SK-N-SH (cell line): Measurements from ENCODE around the gene HS3ST3A1. TPM values are rescaled to one million over a fixed set of nuclear protein-coding genes. Genes with fewer than 3 reads are reported as not detected.

Experiments
- CTCF ChIA-PET: fragments of 300-600, 350-600 bp; formaldehyde crosslinking; extraction: SDS; loops from one replicate; lab custom pipeline; 2021; lab: Yijun Ruan, JAX
- POLR2A ChIA-PET: fragments of 350-600 bp; sonication (Branson Sonifier 250); formaldehyde crosslinking; extraction: SDS; loops from one replicate; lab custom pipeline; 2020; ENCODE audit warnings: antibody characterized with exemption, inconsistent platforms; lab: Yijun Ruan, JAX
- DNase-seq: peaks from one replicate; pipeline ENCODE4 v3.0.0; 2012
- H2AFZ ChIP-seq: fragments of 200-600 bp; sonication (generic); 2 replicates; pipeline ENCODE4 v1.8.1; 2016; ENCODE audit warnings: antibody characterized with exemption, mild to moderate bottlenecking, low read depth
- H3F3A ChIP-seq: fragments of 200-600 bp; sonication (generic); replicated peaks from 2 replicates; pipeline ENCODE3; 2016; ENCODE audit warnings: antibody characterized with exemption, mild to moderate bottlenecking; ENCODE audit not compliant: insufficient read depth
- H3K27ac ChIP-seq, 2 experiments: fragments of 200-500 bp in 1 of 2; fragments of 200-600 bp in 1 of 2; sonication (Bioruptor generic) in 1 of 2; sonication (generic), shearing (Covaris generic) in 1 of 2; 2 replicates each; pipeline versions ENCODE4 v1.5.1 to v1.6.1; 2014 to 2016; ENCODE audit warnings: low read depth in 2 of 2, inconsistent platforms in 1 of 2, low read length in 1 of 2, mild to moderate bottlenecking in 1 of 2, mixed read lengths in 1 of 2
- H3K27me3 ChIP-seq: fragments of 200-600 bp; sonication (generic), shearing (Covaris generic); 2 replicates; pipeline ENCODE4 v1.6.1; 2016; ENCODE audit warnings: mixed run types; ENCODE audit not compliant: insufficient read depth
- H3K36me3 ChIP-seq, 2 experiments: fragments of 200-500 bp in 1 of 2; fragments of 200-600 bp in 1 of 2; sonication (Bioruptor generic) in 1 of 2; sonication (generic) in 1 of 2; replicated peaks in 1 of 2; 2 replicates each; pipeline versions ENCODE3 to v1.5.1; 2014 to 2016; ENCODE audit warnings: low read length in 1 of 2, mild to moderate bottlenecking in 1 of 2; ENCODE audit not compliant: insufficient read depth in 2 of 2, control insufficient read depth in 1 of 2
- H3K4me1 ChIP-seq, 2 experiments: fragments of 200-500 bp in 1 of 2; fragments of 200-600 bp in 1 of 2; sonication (Bioruptor generic) in 1 of 2; sonication (generic), shearing (Covaris generic) in 1 of 2; 2 replicates each; pipeline versions ENCODE4 v1.5.1 to v1.6.1; 2014 to 2016; ENCODE audit warnings: low read depth in 1 of 2, low read length in 1 of 2, mixed run types in 1 of 2; ENCODE audit not compliant: insufficient read depth in 2 of 2, control insufficient read depth in 1 of 2
- H3K4me2 ChIP-seq: fragments of 200-600 bp; sonication (generic), shearing (Covaris generic); 2 replicates; pipeline ENCODE4 v1.6.1; 2017; ENCODE audit warnings: mixed run types
- H3K4me3 ChIP-seq, 2 experiments: fragments of 200-500 bp in 1 of 2; fragments of 200-600 bp in 1 of 2; sonication (Bioruptor generic) in 1 of 2; sonication (generic), shearing (Covaris generic) in 1 of 2; 2 replicates each; pipeline versions ENCODE4 v1.5.1 to v1.8.1; 2014 to 2016; ENCODE audit warnings: low read depth in 2 of 2, inconsistent platforms in 1 of 2, low read length in 1 of 2, mild to moderate bottlenecking in 1 of 2, mixed read lengths in 1 of 2, moderate library complexity in 1 of 2
- H3K79me2 ChIP-seq: fragments of 200-600 bp; sonication (generic); 2 replicates; pipeline ENCODE4 v1.8.1; 2017; ENCODE audit warnings: mild to moderate bottlenecking; ENCODE audit not compliant: insufficient read depth
- H3K9ac ChIP-seq: fragments of 200-600 bp; sonication (generic); 2 replicates; pipeline ENCODE4 v1.6.1; 2017; ENCODE audit warnings: mixed run types
- H3K9me2 ChIP-seq: fragments of 200-600 bp; sonication (generic); 2 replicates; pipeline ENCODE4 v1.6.1; 2017; ENCODE audit warnings: mixed run types
- H3K9me3 ChIP-seq: fragments of 200-600 bp; sonication (generic); 2 replicates; pipeline ENCODE4 v1.6.1; 2017; ENCODE audit warnings: mixed run types, mild to moderate bottlenecking, moderate library complexity
- H4K20me1 ChIP-seq: fragments of 200-600 bp; sonication (generic); 2 replicates; pipeline ENCODE4 v1.6.1; 2017; ENCODE audit warnings: mild to moderate bottlenecking, mixed run types; ENCODE audit not compliant: insufficient read depth
- CHD2 ChIP-seq: fragments of 150-350 bp; IDR thresholded peaks from 2 replicates; pipeline ENCODE4 v1.6.1; 2018; ENCODE audit warnings: low read length; ENCODE audit not compliant: partially characterized antibody
- EP300 ChIP-seq, 2 experiments: IDR thresholded peaks; 2 replicates each; pipeline versions ENCODE4 v1.4.0 to v1.6.1; 2012; ENCODE audit warnings: borderline replicate concordance in 1 of 2, low read depth in 1 of 2, low read length in 1 of 2
- EZH2phosphoT487 ChIP-seq: fragments of 200-600 bp; sonication (generic); IDR thresholded peaks from 2 replicates; pipeline ENCODE4 v1.6.1; 2017; ENCODE audit warnings: low read depth, mixed run types, mild to moderate bottlenecking, antibody characterized with exemption, moderate library complexity, borderline replicate concordance
- FOSL2 ChIP-seq: IDR thresholded peaks from 2 replicates; pipeline ENCODE4 v1.4.0; 2012; ENCODE audit warnings: low read depth, mild to moderate bottlenecking, moderate library complexity, borderline replicate concordance
- FOXJ3 ChIP-seq: sonication (generic); formaldehyde crosslinking; IDR thresholded peaks from 2 replicates; pipeline ENCODE4 v1.5.1; 2020; ENCODE audit warnings: mild to moderate bottlenecking, missing genetic modification reagents
- GABPA ChIP-seq: IDR thresholded peaks from 2 replicates; pipeline ENCODE4 v1.4.0; 2012; ENCODE audit warnings: low read depth, mild to moderate bottlenecking
- GATA2 ChIP-seq: sonication (generic); formaldehyde crosslinking; IDR thresholded peaks from 2 replicates; pipeline ENCODE4 v1.5.0; 2020; ENCODE audit warnings: mild to moderate bottlenecking, missing genetic modification reagents
- JUND ChIP-seq: IDR thresholded peaks from 2 replicates; pipeline ENCODE4 v1.4.0; 2012
- MXI1 ChIP-seq: IDR thresholded peaks from 2 replicates; pipeline ENCODE4 v1.6.1; 2012; ENCODE audit warnings: mild to moderate bottlenecking, low read depth, low read length, improper control_type of control experiment
- NFIC ChIP-seq: IDR thresholded peaks from 2 replicates; pipeline ENCODE4 v1.4.0; 2012; ENCODE audit warnings: borderline replicate concordance
- NRF1 ChIP-seq: IDR thresholded peaks from 2 replicates; pipeline ENCODE4 v1.6.1; 2012; ENCODE audit warnings: low read depth, mild to moderate bottlenecking, low read length
- POLR2AphosphoS5 ChIP-seq: IDR thresholded peaks from 2 replicates; pipeline ENCODE4 v1.6.1; 2012; ENCODE audit warnings: low read depth, low read length
- RFX5 ChIP-seq: IDR thresholded peaks from 2 replicates; pipeline ENCODE4 v1.6.1; 2012; ENCODE audit warnings: mild to moderate bottlenecking, improper control_type of control experiment, low read length
- RXRA ChIP-seq: IDR thresholded peaks from 2 replicates; pipeline ENCODE4 v1.4.0; 2012; ENCODE audit warnings: low read depth, mild to moderate bottlenecking, borderline replicate concordance
- SMC3 ChIP-seq: IDR thresholded peaks from 2 replicates; pipeline ENCODE4 v1.6.1; 2012; ENCODE audit warnings: low read depth, low read length, improper control_type of control experiment
- TAF1 ChIP-seq: IDR thresholded peaks from 2 replicates; pipeline ENCODE4 v1.6.1; 2012; ENCODE audit warnings: low read depth, mild to moderate bottlenecking, low read length, moderate library complexity, borderline replicate concordance
- TCF12 ChIP-seq: IDR thresholded peaks from 2 replicates; pipeline ENCODE4 v1.4.0; 2012
- YY1 ChIP-seq: IDR thresholded peaks from 2 replicates; pipeline ENCODE4 v1.4.0; 2012; ENCODE audit warnings: low read depth, mild to moderate bottlenecking
- WGBS: methylation state at CpG from one replicate; pipeline ENCODE4 v1.1.6; 2017; ENCODE audit warnings: low lambda C conversion rate; 5-methylcytosine and 5-hydroxymethylcytosine counted together
- polyA plus RNA-seq, 3 experiments: library from polyadenylated mRNA; depleted of rRNA; stranded (reverse); fragments of >200 nt; gene quantifications; 2 replicates each; pipeline ENCODE4 v1.2.3, GENCODE V29; 2012
- TF ChIP-seq, protein P1 (sequence below): IDR thresholded peaks from 2 replicates; pipeline ENCODE4 v1.4.0; 2012; ENCODE audit warnings: low read depth, borderline replicate concordance
- TF ChIP-seq, protein P2 (sequence below): fragments of 150-350 bp; IDR thresholded peaks from 2 replicates; pipeline ENCODE4 v1.6.1; 2017; ENCODE audit warnings: antibody characterized with exemption, low read length, low read depth, borderline replicate concordance
- TF ChIP-seq, protein P3 (sequence below): IDR thresholded peaks from 2 replicates; pipeline ENCODE4 v1.4.0; 2012; ENCODE audit warnings: low read depth, borderline replicate concordance

The HS3ST3A1 gene
- polyA plus RNA-seq, 1 of the 3 experiments (the other 2 are of a cell fraction): 22.6 TPM

DNA sequence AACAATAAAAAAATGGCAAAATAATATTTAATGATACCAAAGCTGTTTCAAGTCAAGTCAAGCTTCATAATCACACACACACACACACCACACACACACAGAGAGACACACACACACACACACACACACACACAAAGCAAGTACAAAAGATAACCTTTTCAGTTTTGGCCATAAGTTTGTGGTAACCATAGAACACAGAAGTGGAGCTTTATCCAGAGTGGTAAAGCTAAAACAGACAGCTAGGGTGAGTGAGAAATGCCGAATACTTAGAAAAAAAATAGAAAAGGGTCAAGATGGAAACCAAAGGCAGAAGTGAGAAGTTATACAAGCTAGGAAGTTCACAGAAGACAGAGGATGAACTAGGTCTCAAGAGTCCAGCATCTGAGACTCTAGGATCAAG lies 79.0 kb downstream of the HS3ST3A1 start:
- Histone ChIP-seq H3K79me2 (peaks cover 55% of the 10 kb centered on the region), H3K27me3 (no peaks in the 10 kb centered on the region), H3K9ac (no peak overlapping the region), H3F3A (peaks cover 9% of the 10 kb centered on the region), H2AFZ (no peak overlapping the region), H3K4me1 (peaks cover 0 to 11% of the 10 kb centered on the region in 2 experiments; a peak in 2 of 4 replicates), H3K4me2 (no peak overlapping the region), H3K36me3 (peaks cover 0 to 26% of the 10 kb centered on the region in 2 experiments), H3K27ac (no peak overlapping the region), H3K9me3 (no peaks in the 10 kb centered on the region), H3K4me3 (no peak overlapping the region), H4K20me1 (no peaks in the 10 kb centered on the region), H3K9me2 (no peaks in the 10 kb centered on the region)
- POLR2A ChIA-PET: interaction anchor here (1.0 kb wide), 1 partner anchor 12 kb away, joined by 4 read pairs; no protein-coding TSS in a partner anchor
- DNase-seq: no peak
- CTCF ChIA-PET: interaction anchor here (0.9 to 1.1 kb wide), 2 partner anchors 9 to 10 kb away, joined by 3 read pairs; no protein-coding TSS in a partner anchor
- WGBS: 75% methylated on average over 1 of the region's 1 CpG
- no peak for TF ChIP-seq RXRA
- TF ChIP-seq NFIC: no peak
- TF ChIP-seq YY1: no peak

DNA sequence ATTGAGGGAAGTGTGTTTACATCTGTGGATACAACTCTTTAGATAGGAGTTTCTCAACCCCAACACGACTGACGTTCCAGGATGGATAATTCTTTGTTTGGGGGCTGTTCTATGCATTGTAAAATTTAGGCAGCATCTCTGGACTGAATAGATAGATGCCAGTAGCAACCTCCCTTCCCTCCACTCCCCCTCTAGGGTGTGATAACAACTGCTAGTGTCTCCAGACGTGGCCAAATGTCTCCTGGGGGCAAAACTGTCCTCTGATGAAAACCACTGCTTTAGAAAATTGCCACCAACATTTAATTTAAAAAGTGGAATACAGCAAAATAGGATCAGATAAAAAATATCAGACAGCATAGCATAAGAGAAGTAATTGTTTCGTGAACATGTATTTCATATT lies 79.9 kb downstream of the HS3ST3A1 start:
- Histone ChIP-seq H3K9ac (no peak overlapping the region), H3K27ac (no peak overlapping the region; a peak in 1 of 4 replicates), H2AFZ (no peak overlapping the region), H3K4me2 (no peak overlapping the region), H3K9me2 (no peaks in the 10 kb centered on the region), H3K4me3 (no peak overlapping the region), H3K36me3 (peaks cover 0 to 24% of the 10 kb centered on the region in 2 experiments), H4K20me1 (no peaks in the 10 kb centered on the region), H3K9me3 (no peaks in the 10 kb centered on the region), H3K4me1 (peaks cover 0 to 11% of the 10 kb centered on the region in 2 experiments; a peak in 2 of 4 replicates), H3K27me3 (no peaks in the 10 kb centered on the region), H3F3A (peaks cover 9% of the 10 kb centered on the region), H3K79me2 (peaks cover 55% of the 10 kb centered on the region)
- WGBS: 69% methylated on average over 4 of the region's 4 CpGs
- ChIA-PET POLR2A (no interaction called here), CTCF (no interaction called here)
- peak; percentile 52 for DNase-seq
- no peak for TF ChIP-seq RXRA
- TF ChIP-seq CHD2: peak; percentile 78
- TF ChIP-seq JUND: no peak
- no peak for TF ChIP-seq GABPA
- no peak for TF ChIP-seq MXI1
- TF ChIP-seq NRF1: no peak
- TF ChIP-seq FOXJ3 (CRISPR knock-in tag): no peak
- TF ChIP-seq, protein P1, sequence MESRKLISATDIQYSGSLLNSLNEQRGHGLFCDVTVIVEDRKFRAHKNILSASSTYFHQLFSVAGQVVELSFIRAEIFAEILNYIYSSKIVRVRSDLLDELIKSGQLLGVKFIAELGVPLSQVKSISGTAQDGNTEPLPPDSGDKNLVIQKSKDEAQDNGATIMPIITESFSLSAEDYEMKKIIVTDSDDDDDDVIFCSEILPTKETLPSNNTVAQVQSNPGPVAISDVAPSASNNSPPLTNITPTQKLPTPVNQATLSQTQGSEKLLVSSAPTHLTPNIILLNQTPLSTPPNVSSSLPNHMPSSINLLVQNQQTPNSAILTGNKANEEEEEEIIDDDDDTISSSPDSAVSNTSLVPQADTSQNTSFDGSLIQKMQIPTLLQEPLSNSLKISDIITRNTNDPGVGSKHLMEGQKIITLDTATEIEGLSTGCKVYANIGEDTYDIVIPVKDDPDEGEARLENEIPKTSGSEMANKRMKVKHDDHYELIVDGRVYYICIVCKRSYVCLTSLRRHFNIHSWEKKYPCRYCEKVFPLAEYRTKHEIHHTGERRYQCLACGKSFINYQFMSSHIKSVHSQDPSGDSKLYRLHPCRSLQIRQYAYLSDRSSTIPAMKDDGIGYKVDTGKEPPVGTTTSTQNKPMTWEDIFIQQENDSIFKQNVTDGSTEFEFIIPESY: no peak
- TF ChIP-seq, protein P2, sequence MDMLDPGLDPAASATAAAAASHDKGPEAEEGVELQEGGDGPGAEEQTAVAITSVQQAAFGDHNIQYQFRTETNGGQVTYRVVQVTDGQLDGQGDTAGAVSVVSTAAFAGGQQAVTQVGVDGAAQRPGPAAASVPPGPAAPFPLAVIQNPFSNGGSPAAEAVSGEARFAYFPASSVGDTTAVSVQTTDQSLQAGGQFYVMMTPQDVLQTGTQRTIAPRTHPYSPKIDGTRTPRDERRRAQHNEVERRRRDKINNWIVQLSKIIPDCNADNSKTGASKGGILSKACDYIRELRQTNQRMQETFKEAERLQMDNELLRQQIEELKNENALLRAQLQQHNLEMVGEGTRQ: no peak
- TF ChIP-seq SMC3: no peak; the same call in 1 of the 2 replicates
- TF ChIP-seq FOSL2: no peak
- TF ChIP-seq NFIC: no peak
- TF ChIP-seq RFX5: no peak
- no peak for TF ChIP-seq TAF1
- TF ChIP-seq GATA2: peak; percentile 89
- TF ChIP-seq EP300 (IDR thresholded peaks at IDR 0.05; ENCODE audit: borderline replicate concordance in 1 of 2, low read depth in 1 of 2, low read length in 1 of 2): peak in 1 of 2 experiments; percentile 96; a peak in 2 of 4 replicates
- no peak for TF ChIP-seq POLR2AphosphoS5
- TF ChIP-seq, protein P3, sequence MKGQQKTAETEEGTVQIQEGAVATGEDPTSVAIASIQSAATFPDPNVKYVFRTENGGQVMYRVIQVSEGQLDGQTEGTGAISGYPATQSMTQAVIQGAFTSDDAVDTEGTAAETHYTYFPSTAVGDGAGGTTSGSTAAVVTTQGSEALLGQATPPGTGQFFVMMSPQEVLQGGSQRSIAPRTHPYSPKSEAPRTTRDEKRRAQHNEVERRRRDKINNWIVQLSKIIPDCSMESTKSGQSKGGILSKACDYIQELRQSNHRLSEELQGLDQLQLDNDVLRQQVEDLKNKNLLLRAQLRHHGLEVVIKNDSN: no peak
- TF ChIP-seq EZH2phosphoT487: no peak
- TF ChIP-seq YY1: no peak
- TF ChIP-seq TCF12: 0 out of 2 replicates have a peak, but pooled peaks have one; percentile 21
